ENCODE data around the gene RELCH. TPM values are rescaled to one million over a fixed set of nuclear protein-coding genes. Genes with fewer than 3 reads are reported as not detected.

Gene RELCH
- polyA plus RNA-seq, 1 experiment = 8.2 TPM

- TF ChIP-seq CTCF (IDR thresholded peaks at IDR 0.05; ENCODE audit: insufficient read depth, low read depth, low read length) = no peak
- no peak for DNase-seq (ENCODE audit: low read depth)
- Histone ChIP-seq H3K4me3 (ENCODE audit: low read depth, low read length) (no peak overlapping the region), H3K36me3 (ENCODE audit: control insufficient read depth, insufficient read depth, low read length) (no peaks in the 10 kb centered on the region), H3K27me3 (ENCODE audit: control insufficient read depth, insufficient read depth, low read length) (no peaks in the 10 kb centered on the region)
- ChIA-PET POLR2A (no interaction called here), CTCF (interaction anchor here (0.6 kb wide), 1 partner anchor 369 kb away, joined by 3 read pairs; no protein-coding TSS in a partner anchor)
Observed at GRCh38 chr18:62199629-62200028, 12.6 kb downstream of the RELCH start.

GRCh38 chr18:62200121-62200914, 13.3 kb downstream of the RELCH start:
- ChIA-PET POLR2A (no interaction called here), CTCF (interaction anchor here (0.6 kb wide), 1 partner anchor 370 kb away, joined by 3 read pairs; no protein-coding TSS in a partner anchor)
- Histone ChIP-seq H3K4me3 (ENCODE audit: low read depth, low read length) (no peak overlapping the region), H3K27me3 (ENCODE audit: control insufficient read depth, insufficient read depth, low read length) (no peaks in the 10 kb centered on the region), H3K36me3 (ENCODE audit: control insufficient read depth, insufficient read depth, low read length) (no peaks in the 10 kb centered on the region)
- DNase-seq (ENCODE audit: low read depth) = no peak
- TF ChIP-seq CTCF (IDR thresholded peaks at IDR 0.05; ENCODE audit: insufficient read depth, low read depth, low read length) = no peak

GRCh38 chr18:62201870-62202269, 14.8 kb downstream of the RELCH start:
- ChIA-PET CTCF (no interaction called here), POLR2A (no interaction called here)
- no peaks in the 10 kb centered on the region for H3K36me3 ChIP-seq (ENCODE audit: control insufficient read depth, insufficient read depth, low read length)
- no peak for DNase-seq (ENCODE audit: low read depth)
- no peaks in the 10 kb centered on the region for H3K27me3 ChIP-seq (ENCODE audit: control insufficient read depth, insufficient read depth, low read length)
- H3K4me3 ChIP-seq (ENCODE audit: low read depth, low read length) = no peak overlapping the region
- no peak for TF ChIP-seq CTCF (IDR thresholded peaks at IDR 0.05; ENCODE audit: insufficient read depth, low read depth, low read length)

DNA sequence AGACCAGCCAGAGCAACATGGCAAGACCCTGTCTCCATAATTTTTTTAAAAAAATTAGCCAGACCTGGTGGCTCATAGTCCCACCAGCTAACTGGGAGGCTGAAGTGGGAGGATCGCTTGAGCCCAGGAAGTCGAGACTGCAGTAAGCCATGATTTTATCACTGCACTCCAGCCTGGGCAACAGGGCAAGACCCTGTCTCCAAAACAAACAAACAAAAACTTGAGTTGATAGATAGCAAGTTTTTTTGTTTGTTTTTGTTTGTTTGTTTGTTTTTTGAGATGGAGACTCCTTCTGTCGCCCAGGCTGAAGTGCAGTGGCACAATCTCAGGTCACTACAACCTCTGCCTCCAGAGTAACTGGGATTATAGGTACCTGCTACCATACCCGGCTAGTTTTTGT, 18.8 kb downstream of the RELCH start:
- ChIA-PET CTCF (no interaction called here), POLR2A (no interaction called here)
- DNase-seq (ENCODE audit: low read depth) = no peak
- no peak for TF ChIP-seq CTCF (IDR thresholded peaks at IDR 0.05; ENCODE audit: insufficient read depth, low read depth, low read length)
- Histone ChIP-seq H3K36me3 (ENCODE audit: control insufficient read depth, insufficient read depth, low read length) (no peaks in the 10 kb centered on the region), H3K4me3 (ENCODE audit: low read depth, low read length) (no peak overlapping the region), H3K27me3 (ENCODE audit: control insufficient read depth, insufficient read depth, low read length) (no peaks in the 10 kb centered on the region)

DNA sequence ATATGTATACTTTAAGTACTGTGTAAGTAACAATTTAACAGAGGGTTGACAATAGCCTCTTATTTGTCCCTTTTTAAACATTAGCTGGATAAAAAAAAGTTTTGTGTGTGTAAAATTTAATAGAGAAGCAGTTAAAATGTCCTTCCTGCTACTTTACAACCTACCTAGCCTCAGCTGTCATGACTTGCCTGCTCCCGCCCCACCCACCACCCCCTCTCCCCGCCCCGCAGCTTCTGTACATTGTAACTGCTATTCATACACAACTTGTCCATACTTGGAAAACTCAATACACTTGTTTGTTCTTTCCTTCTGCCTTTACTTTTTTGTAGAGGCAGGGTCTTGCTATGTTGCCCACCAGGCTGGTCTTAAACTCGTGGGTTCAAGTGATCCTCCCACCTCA, 19.5 kb downstream of the RELCH start:
- POLR2A ChIA-PET = no interaction called here
- no peak for DNase-seq (ENCODE audit: low read depth)
- Histone ChIP-seq H3K27me3 (ENCODE audit: control insufficient read depth, insufficient read depth, low read length) (no peaks in the 10 kb centered on the region), H3K4me3 (ENCODE audit: low read depth, low read length) (no peak overlapping the region), H3K36me3 (ENCODE audit: control insufficient read depth, insufficient read depth, low read length) (no peaks in the 10 kb centered on the region)
- no peak for TF ChIP-seq CTCF (IDR thresholded peaks at IDR 0.05; ENCODE audit: insufficient read depth, low read depth, low read length)
- CTCF ChIA-PET = no interaction called here
